HEK293T (cell line): ENCODE results near the gene MED23.

Experiments used
- ARNT ChIP-seq: fragments of 450-650 bp; IDR thresholded peaks from 2 replicates; pipeline ENCODE4 v1.6.1; 2017; ENCODE audit warnings: mild to moderate bottlenecking
- BHLHE40 ChIP-seq: fragments of 450-650 bp; IDR thresholded peaks from 2 replicates; pipeline ENCODE4 v1.6.1; 2016; ENCODE audit warnings: mild to moderate bottlenecking, moderate library complexity, borderline replicate concordance
- ELF4 ChIP-seq: fragments of 450-650 bp; IDR thresholded peaks from 2 replicates; pipeline ENCODE4 v1.6.1; 2017; ENCODE audit warnings: antibody characterized with exemption
- FOXK2 ChIP-seq: fragments of 450-650 bp; IDR thresholded peaks from 2 replicates; pipeline ENCODE4 v1.6.1; 2016; ENCODE audit warnings: mild to moderate bottlenecking
- FOXM1 ChIP-seq: fragments of 450-650 bp; IDR thresholded peaks from 2 replicates; pipeline ENCODE4 v1.6.1; 2017; ENCODE audit warnings: mild to moderate bottlenecking, borderline replicate concordance
- HDGF ChIP-seq: fragments of 450-650 bp; IDR thresholded peaks from 2 replicates; pipeline ENCODE4 v1.6.1; 2017; ENCODE audit warnings: antibody characterized with exemption, borderline replicate concordance
- LEF1 ChIP-seq: fragments of 450-650 bp; IDR thresholded peaks from 2 replicates; pipeline ENCODE4 v1.6.1; 2017; ENCODE audit warnings: mild to moderate bottlenecking, borderline replicate concordance
- NFRKB ChIP-seq: fragments of 450-650 bp; IDR thresholded peaks from 2 replicates; pipeline ENCODE4 v1.6.1; 2016; ENCODE audit warnings: mild to moderate bottlenecking, moderate library complexity
- PKNOX1 ChIP-seq: fragments of 450-650 bp; IDR thresholded peaks from 2 replicates; pipeline ENCODE4 v1.6.1; 2016
- SP1 ChIP-seq: fragments of 450-650 bp; IDR thresholded peaks from 2 replicates; pipeline ENCODE4 v1.6.1; 2017
- SUZ12 ChIP-seq: fragments of 450-650 bp; IDR thresholded peaks from 2 replicates; pipeline ENCODE4 v1.6.1; 2016; ENCODE audit warnings: mild to moderate bottlenecking
- TARDBP ChIP-seq: fragments of 450-650 bp; IDR thresholded peaks from 2 replicates; pipeline ENCODE4 v1.6.1; 2016
- ZNF384 ChIP-seq: fragments of 450-650 bp; IDR thresholded peaks from 2 replicates; pipeline ENCODE4 v1.6.1; 2016

GRCh38 chr6:131660195-131660594, 32.2 kb upstream of the MED23 start:
- TF ChIP-seq BHLHE40: no peak
- no peak for TF ChIP-seq TARDBP
- TF ChIP-seq FOXK2: no peak
- no peak for TF ChIP-seq SP1
- no peak for TF ChIP-seq PKNOX1
- no peak for TF ChIP-seq ARNT
- TF ChIP-seq LEF1: no peak
- TF ChIP-seq ELF4: no peak
- TF ChIP-seq ZNF384: no peak
- no peak for TF ChIP-seq NFRKB
- no peak for TF ChIP-seq FOXM1
- TF ChIP-seq HDGF: no peak
- no peak for TF ChIP-seq SUZ12
